Natural killer cell (primary cell): Measurements from ENCODE around the gene YJEFN3. TPM values are rescaled to one million over a fixed set of nuclear protein-coding genes. Genes with fewer than 3 reads are reported as not detected.

Source experiments
- ATAC-seq, 3 donors: fragments of 150-1000 bp in 2 of 3; fragments of 200-7000 bp in 1 of 3; cut with Tn5 transposase; 1 replicate in 1 of 3; 2 replicates in 2 of 3; pipeline ENCODE4 v1.10.0; 2021; ENCODE audit warnings: mild to moderate bottlenecking in 2 of 3, moderate library complexity in 2 of 3
- DNase-seq, 2 donors: peaks; one replicate each; pipeline versions ENCODE4 v3.0.0 to v3.0.0-alpha.2; 2013 to 2021; ENCODE audit warnings: mixed read lengths in 1 of 2
- H3K27ac ChIP-seq: one replicate; pipeline ENCODE4 v1.5.1; 2013; ENCODE audit warnings: mild to moderate bottlenecking, low read length
- H3K27me3 ChIP-seq: one replicate; pipeline ENCODE4 v1.6.1; 2013; ENCODE audit warnings: low read length; ENCODE audit not compliant: control insufficient read depth, insufficient read depth
- H3K36me3 ChIP-seq: one replicate; pipeline ENCODE4 v1.6.1; 2013; ENCODE audit warnings: low read length; ENCODE audit not compliant: control insufficient read depth, insufficient read depth
- H3K4me1 ChIP-seq: one replicate; pipeline ENCODE4 v1.6.1; 2013; ENCODE audit warnings: low read length; ENCODE audit not compliant: control insufficient read depth, insufficient read depth
- H3K4me3 ChIP-seq: one replicate; pipeline ENCODE4 v1.5.1; 2013; ENCODE audit warnings: low read length
- H3K9me3 ChIP-seq: one replicate; pipeline ENCODE4 v1.6.1; 2013; ENCODE audit warnings: low read length; ENCODE audit not compliant: control insufficient read depth, insufficient read depth
- H3K27ac Mint-ChIP-seq, 2 donors: one replicate each; pipeline ENCODE4 v1.8.0; 2022; ENCODE audit warnings: mild to moderate bottlenecking in 2 of 2, mixed read lengths in 2 of 2, moderate library complexity in 1 of 2
- H3K27me3 Mint-ChIP-seq, 2 donors: one replicate each; pipeline ENCODE4 v1.8.0; 2022; ENCODE audit warnings: low read depth in 2 of 2, mixed read lengths in 2 of 2
- H3K36me3 Mint-ChIP-seq: one replicate; pipeline ENCODE4 v1.8.0; 2022; ENCODE audit warnings: mixed read lengths
- H3K4me1 Mint-ChIP-seq, 2 donors: one replicate each; pipeline ENCODE4 v1.8.0; 2022; ENCODE audit warnings: mixed read lengths in 2 of 2
- H3K4me3 Mint-ChIP-seq: one replicate; pipeline ENCODE4 v1.8.0; 2022; ENCODE audit warnings: mild to moderate bottlenecking, moderate library complexity, mixed read lengths
- H3K9me3 Mint-ChIP-seq, 2 donors: one replicate each; pipeline ENCODE4 v1.8.0; 2022; ENCODE audit warnings: mixed read lengths in 2 of 2
- CTCF ChIP-seq: fragments of 200-600 bp; IDR thresholded peaks from one replicate; pipeline ENCODE4 v1.8.0; 2022; ENCODE audit warnings: antibody characterized with exemption
- WGBS: methylation state at CpG from one replicate; pipeline ENCODE4 v1.1.7; 2013; ENCODE audit warnings: missing lambda C conversion rate; ENCODE audit not compliant: insufficient coverage; 5-methylcytosine and 5-hydroxymethylcytosine counted together
- intact Hi-C: fragments of 100-400 bp; cut with micrococcal nuclease; formaldehyde crosslinking; loops from one replicate; pipeline ENCODE4 v1.14.2; 2022
- total RNA-seq, 4 donors: library from RNA; stranded (reverse); fragments of 120-200 nt in 1 of 4; gene quantifications; one replicate each; pipeline versions ENCODE4 v1.2.3 to v1.2.4, GENCODE V29; 2013 to 2022

Gene YJEFN3
- total RNA-seq, 3 donors from 2014 or later (not counting 1 experiment from before 2014, with no cell fraction given) = 4.0 to 6.0 (median 4.3) TPM

DNA sequence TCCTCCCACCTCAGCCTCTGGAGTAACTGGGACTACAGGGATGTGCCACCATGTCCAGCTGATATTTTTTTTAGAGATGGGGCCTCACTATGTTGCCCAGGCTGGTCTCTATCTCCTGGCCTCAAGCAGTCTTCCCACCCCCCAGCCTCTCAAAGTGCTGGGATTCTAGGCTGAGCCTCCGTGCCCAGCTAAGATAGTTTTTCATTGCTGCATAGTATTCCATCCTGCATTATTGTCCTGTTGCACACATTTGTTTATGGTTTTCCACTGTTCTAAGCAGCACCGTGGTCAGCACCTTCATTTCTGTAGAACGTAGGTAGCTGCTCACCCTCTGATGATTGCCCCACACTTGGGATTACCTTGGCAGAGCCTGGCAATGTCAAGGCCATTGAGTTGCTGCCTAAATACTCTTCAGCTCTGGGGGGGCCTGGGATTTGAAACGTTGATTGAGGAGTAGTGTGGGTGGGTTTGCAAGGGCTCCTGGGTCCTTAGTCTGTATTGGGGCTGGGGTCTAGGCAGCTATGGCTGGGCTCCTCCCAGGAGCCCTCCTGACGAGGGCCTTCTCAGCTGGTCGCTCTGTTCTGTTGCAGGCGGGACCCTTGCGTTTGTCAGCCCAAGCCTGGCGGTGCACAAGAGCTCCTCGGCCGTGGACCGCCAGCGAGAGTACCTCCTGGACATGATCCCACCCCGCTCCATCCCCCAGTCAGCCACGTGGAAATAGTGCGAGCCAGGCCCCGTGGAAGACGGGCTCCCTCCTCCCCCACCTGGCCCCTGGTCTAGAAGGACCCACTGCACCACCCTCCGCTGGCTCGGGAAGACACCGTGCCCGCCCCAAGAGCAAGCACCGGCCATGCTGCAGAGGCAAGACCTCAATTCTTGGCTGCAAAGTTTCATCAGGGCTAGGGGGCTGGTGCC lies 23.7 kb upstream of the YJEFN3 start:
- Mint-ChIP-seq H3K27me3 (no peaks in the 10 kb centered on the region), H3K4me3 (no peak overlapping the region), H3K4me1 (peaks cover 0 to 5% of the 10 kb centered on the region in 2 donors), H3K27ac (no peak overlapping the region), H3K9me3 (no peaks in the 10 kb centered on the region), H3K36me3 (no peaks in the 10 kb centered on the region)
- H3K27me3 ChIP-seq = no peaks in the 10 kb centered on the region
- no peak overlapping the region for H3K4me3 ChIP-seq
- DNase-seq (no peak), ATAC-seq (no peak)
- H3K9me3 ChIP-seq = no peaks in the 10 kb centered on the region
- no peak overlapping the region for H3K27ac ChIP-seq
- H3K36me3 ChIP-seq = peaks cover 76% of the 10 kb centered on the region
- no peak for TF ChIP-seq CTCF
- intact Hi-C loops = no loop called here
- no peaks in the 10 kb centered on the region for H3K4me1 ChIP-seq
- 97% methylated on average over 23 of the region's 23 CpGs for WGBS

DNA sequence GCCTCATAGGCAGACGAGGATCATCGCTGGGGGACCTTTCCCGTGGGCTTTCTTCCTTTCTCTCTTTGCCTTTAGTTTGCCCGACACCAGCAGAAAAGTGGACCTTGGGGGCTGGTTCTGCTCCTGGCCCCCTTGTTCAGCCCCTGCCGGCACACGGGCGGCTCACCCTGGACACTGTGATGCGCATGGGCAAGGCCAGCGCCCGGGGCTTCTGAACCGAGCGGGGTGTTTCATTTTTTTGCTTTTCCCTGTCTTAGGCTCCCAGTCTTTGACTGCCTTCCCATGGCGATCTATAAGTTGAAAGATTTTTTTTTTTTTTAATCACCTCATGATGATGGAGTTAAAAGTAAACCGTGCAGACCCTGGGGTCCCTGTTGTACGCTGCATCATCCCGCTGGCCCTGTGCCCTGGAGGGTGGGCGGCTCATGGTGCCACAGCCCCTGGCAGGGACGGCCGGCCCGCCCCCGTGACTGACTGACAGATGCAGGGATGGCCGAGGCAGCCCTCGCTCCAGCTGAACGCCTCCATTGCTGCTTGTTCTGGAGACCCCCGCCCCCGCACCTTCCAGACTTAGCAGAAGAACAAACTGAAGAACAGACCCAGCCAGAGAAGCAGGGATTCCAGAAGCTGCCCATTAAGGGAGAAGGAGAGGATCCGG lies 22.9 kb upstream of the YJEFN3 start:
- Mint-ChIP-seq H3K4me1 (peaks cover 0 to 5% of the 10 kb centered on the region in 2 donors), H3K36me3 (no peaks in the 10 kb centered on the region), H3K4me3 (no peak overlapping the region), H3K27ac (peak overlapping the region in 1 of 2 donors; percentile 29), H3K9me3 (no peaks in the 10 kb centered on the region), H3K27me3 (no peaks in the 10 kb centered on the region)
- intact Hi-C loops = no loop called here
- H3K27ac ChIP-seq = no peak overlapping the region
- no peak for TF ChIP-seq CTCF
- no peaks in the 10 kb centered on the region for H3K9me3 ChIP-seq
- H3K27me3 ChIP-seq = no peaks in the 10 kb centered on the region
- no peak overlapping the region for H3K4me3 ChIP-seq
- no peak for DNase-seq
- no peaks in the 10 kb centered on the region for H3K4me1 ChIP-seq
- ATAC-seq = no peak
- 98% methylated on average over 26 of the region's 27 CpGs for WGBS
- H3K36me3 ChIP-seq = peaks cover 69% of the 10 kb centered on the region

DNA sequence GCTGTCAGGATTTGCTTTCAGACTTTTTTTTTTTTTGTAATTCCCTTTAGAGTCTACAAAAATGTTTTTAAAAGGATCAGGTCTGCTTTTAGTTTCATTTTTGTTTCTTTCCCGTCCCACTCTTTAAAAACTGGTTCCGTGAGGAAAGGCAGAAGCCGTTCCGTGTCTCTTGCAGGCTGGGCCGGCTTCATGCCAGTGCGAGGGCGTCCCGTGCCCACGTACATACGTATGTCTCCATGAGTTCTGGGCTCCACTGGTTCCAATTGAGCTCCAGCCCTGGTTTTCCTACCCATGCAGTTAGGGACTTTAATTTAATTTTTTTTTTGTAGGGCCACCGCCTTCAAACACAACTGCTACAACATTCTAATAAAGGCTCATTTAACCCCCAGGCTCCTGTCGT lies 22.1 kb upstream of the YJEFN3 start:
- peaks cover 62% of the 10 kb centered on the region for H3K36me3 ChIP-seq
- no peak overlapping the region for H3K4me3 ChIP-seq
- WGBS = 97% methylated on average over 12 of the region's 12 CpGs
- DNase-seq (no peak), ATAC-seq (no peak)
- H3K4me1 ChIP-seq = no peaks in the 10 kb centered on the region
- intact Hi-C loops = no loop called here
- no peak overlapping the region for H3K4me3 Mint-ChIP-seq
- H3K27ac ChIP-seq = no peak overlapping the region
- TF ChIP-seq CTCF = no peak
- peak overlapping the region in 1 of 2 donors; percentile 59 for H3K27ac Mint-ChIP-seq
- H3K36me3 Mint-ChIP-seq = no peaks in the 10 kb centered on the region
- H3K4me1 Mint-ChIP-seq = peaks cover 0 to 5% of the 10 kb centered on the region in 2 donors
- H3K27me3 Mint-ChIP-seq = no peaks in the 10 kb centered on the region
- no peaks in the 10 kb centered on the region for H3K9me3 Mint-ChIP-seq
- H3K9me3 ChIP-seq = no peaks in the 10 kb centered on the region
- no peaks in the 10 kb centered on the region for H3K27me3 ChIP-seq
